IPS DF 6.9 (cell line): ENCODE data around the gene SLC25A42.

ENCODE experiments used
- DNase-seq: peaks from one replicate; pipeline ENCODE4 v3.0.0-alpha.2; 2013; ENCODE audit warnings: low read depth, low spot score
- H3K27ac ChIP-seq: one replicate; pipeline ENCODE4 v1.5.1; 2013; ENCODE audit warnings: low read length, control low read depth
- H3K27me3 ChIP-seq: 2 replicates; pipeline ENCODE4 v1.6.1; 2013; ENCODE audit warnings: mild to moderate bottlenecking, low read length; ENCODE audit not compliant: control insufficient read depth, insufficient read depth
- H3K36me3 ChIP-seq: 2 replicates; pipeline ENCODE4 v1.6.1; 2013; ENCODE audit warnings: low read length; ENCODE audit not compliant: control insufficient read depth, insufficient read depth
- H3K4me1 ChIP-seq: 2 replicates; pipeline ENCODE4 v1.6.1; 2013; ENCODE audit warnings: low read length; ENCODE audit not compliant: control insufficient read depth, insufficient read depth
- H3K4me3 ChIP-seq: 2 replicates; pipeline ENCODE4 v1.5.1; 2013; ENCODE audit warnings: mild to moderate bottlenecking, low read length
- H3K9me3 ChIP-seq: 2 replicates; pipeline ENCODE4 v1.6.1; 2013; ENCODE audit warnings: low read length, inconsistent platforms; ENCODE audit not compliant: control insufficient read depth, insufficient read depth
- WGBS: extraction: QIAGEN DNeasy Blood & Tissue Kit; methylation state at CpG from one replicate; pipeline ENCODE4 v1.1.7; 2013; ENCODE audit warnings: mixed read lengths, missing lambda C conversion rate; ENCODE audit not compliant: insufficient read length, insufficient coverage; 5-methylcytosine and 5-hydroxymethylcytosine counted together

SLC25A42 gene

GRCh38 chr19:19050104-19050503 lies 13.7 kb upstream of the SLC25A42 start:
- no peak overlapping the region for H3K27ac ChIP-seq
- no peaks in the 10 kb centered on the region; the same call in 1 of the 2 replicates for H3K4me1 ChIP-seq
- H3K9me3 ChIP-seq = no peaks in the 10 kb centered on the region
- DNase-seq = no peak
- H3K36me3 ChIP-seq = peaks cover 27% of the 10 kb centered on the region
- no peaks in the 10 kb centered on the region for H3K27me3 ChIP-seq
- WGBS = no CpG with 5 or more reads among the region's 4 CpGs
- no peak overlapping the region for H3K4me3 ChIP-seq

GRCh38 chr19:19050731-19051130 lies 13.1 kb upstream of the SLC25A42 start:
- WGBS = no CpG with 5 or more reads among the region's 2 CpGs
- H3K27me3 ChIP-seq = no peaks in the 10 kb centered on the region
- peaks cover 33% of the 10 kb centered on the region for H3K36me3 ChIP-seq

GRCh38 chr19:19051478-19052213 lies 12.1 kb upstream of the SLC25A42 start:
- Histone ChIP-seq H3K27ac (no peak overlapping the region), H3K9me3 (no peaks in the 10 kb centered on the region), H3K36me3 (peaks cover 35% of the 10 kb centered on the region), H3K27me3 (no peaks in the 10 kb centered on the region), H3K4me3 (no peak overlapping the region), H3K4me1 (no peaks in the 10 kb centered on the region; the same call in 1 of the 2 replicates)
- DNase-seq = no peak
- no CpG with 5 or more reads among the region's 20 CpGs for WGBS

More at GRCh38 chr19:19050731-19051130, 13.1 kb upstream of the SLC25A42 start:
- no peaks in the 10 kb centered on the region; the same call in 1 of the 2 replicates for H3K4me1 ChIP-seq
- H3K4me3 ChIP-seq = no peak overlapping the region
- no peak overlapping the region for H3K27ac ChIP-seq
- no peak for DNase-seq
- H3K9me3 ChIP-seq = no peaks in the 10 kb centered on the region

- H3K27ac ChIP-seq = no peak overlapping the region
- WGBS = no CpG with 5 or more reads among the region's 1 CpG
Measured at GRCh38 chr19:19052921-19053320, 10.9 kb upstream of the SLC25A42 start.

GRCh38 chr19:19053508-19054314 lies 10.1 kb upstream of the SLC25A42 start:
- H3K36me3 ChIP-seq = peaks cover 44% of the 10 kb centered on the region
- H3K4me1 ChIP-seq = no peaks in the 10 kb centered on the region; the same call in 1 of the 2 replicates
- no peaks in the 10 kb centered on the region for H3K27me3 ChIP-seq
- peak; percentile 58 for DNase-seq
- no peak overlapping the region for H3K4me3 ChIP-seq
- H3K27ac ChIP-seq = no peak overlapping the region
- no peaks in the 10 kb centered on the region for H3K9me3 ChIP-seq
- no CpG with 5 or more reads among the region's 25 CpGs for WGBS

More at GRCh38 chr19:19052921-19053320, 10.9 kb upstream of the SLC25A42 start:
- Histone ChIP-seq H3K36me3 (peaks cover 44% of the 10 kb centered on the region), H3K9me3 (no peaks in the 10 kb centered on the region), H3K4me1 (no peaks in the 10 kb centered on the region; the same call in 1 of the 2 replicates), H3K4me3 (no peak overlapping the region), H3K27me3 (no peaks in the 10 kb centered on the region)
- no peak for DNase-seq

GRCh38 chr19:19054315-19054938 lies 9.4 kb upstream of the SLC25A42 start:
- no peaks in the 10 kb centered on the region for H3K27me3 ChIP-seq
- no peak overlapping the region for H3K4me3 ChIP-seq
- H3K36me3 ChIP-seq = peaks cover 44% of the 10 kb centered on the region
- WGBS = no CpG with 5 or more reads among the region's 15 CpGs
- DNase-seq = no peak
- no peak overlapping the region for H3K27ac ChIP-seq
- no peaks in the 10 kb centered on the region for H3K9me3 ChIP-seq
- no peaks in the 10 kb centered on the region; the same call in 1 of the 2 replicates for H3K4me1 ChIP-seq

GRCh38 chr19:19054939-19055440 lies 8.8 kb upstream of the SLC25A42 start:
- Histone ChIP-seq H3K36me3 (peaks cover 44% of the 10 kb centered on the region), H3K9me3 (no peaks in the 10 kb centered on the region), H3K27me3 (no peaks in the 10 kb centered on the region), H3K4me1 (no peaks in the 10 kb centered on the region; the same call in 1 of the 2 replicates), H3K27ac (no peak overlapping the region), H3K4me3 (no peak overlapping the region)
- DNase-seq = no peak
- no CpG with 5 or more reads among the region's 19 CpGs for WGBS

GRCh38 chr19:19055701-19056100 lies 8.1 kb upstream of the SLC25A42 start:
- DNase-seq = no peak
- Histone ChIP-seq H3K36me3 (peaks cover 44% of the 10 kb centered on the region), H3K4me1 (no peaks in the 10 kb centered on the region; the same call in 1 of the 2 replicates), H3K4me3 (no peak overlapping the region), H3K9me3 (no peaks in the 10 kb centered on the region), H3K27me3 (no peaks in the 10 kb centered on the region), H3K27ac (no peak overlapping the region)
- no CpG with 5 or more reads among the region's 13 CpGs for WGBS

- no peak for DNase-seq
- H3K9me3 ChIP-seq = no peaks in the 10 kb centered on the region
- H3K4me3 ChIP-seq = no peak overlapping the region
- H3K4me1 ChIP-seq = no peaks in the 10 kb centered on the region; the same call in 1 of the 2 replicates
- peaks cover 40% of the 10 kb centered on the region for H3K36me3 ChIP-seq
- no CpG with 5 or more reads among the region's 9 CpGs for WGBS
- no peaks in the 10 kb centered on the region for H3K27me3 ChIP-seq
- H3K27ac ChIP-seq = no peak overlapping the region
Measured at GRCh38 chr19:19056636-19057275, 7.0 kb upstream of the SLC25A42 start.
